GM18867 (cell line): ENCODE results near the gene PRKAR1B.

ENCODE experiments used
- ATAC-seq: cut with Tn5 transposase; IDR thresholded peaks from one replicate; pipeline ENCODE4 v1.9.1; 2021; ENCODE audit warnings: mild to moderate bottlenecking, moderate library complexity; ENCODE audit not compliant: unreplicated experiment

PRKAR1B gene

GRCh38 chr7:608361-608760 lies 118.7 kb downstream of the PRKAR1B start:
- no peak for ATAC-seq

- ATAC-seq = no peak
Measured at GRCh38 chr7:607938-608337, 119.1 kb downstream of the PRKAR1B start.

DNA sequence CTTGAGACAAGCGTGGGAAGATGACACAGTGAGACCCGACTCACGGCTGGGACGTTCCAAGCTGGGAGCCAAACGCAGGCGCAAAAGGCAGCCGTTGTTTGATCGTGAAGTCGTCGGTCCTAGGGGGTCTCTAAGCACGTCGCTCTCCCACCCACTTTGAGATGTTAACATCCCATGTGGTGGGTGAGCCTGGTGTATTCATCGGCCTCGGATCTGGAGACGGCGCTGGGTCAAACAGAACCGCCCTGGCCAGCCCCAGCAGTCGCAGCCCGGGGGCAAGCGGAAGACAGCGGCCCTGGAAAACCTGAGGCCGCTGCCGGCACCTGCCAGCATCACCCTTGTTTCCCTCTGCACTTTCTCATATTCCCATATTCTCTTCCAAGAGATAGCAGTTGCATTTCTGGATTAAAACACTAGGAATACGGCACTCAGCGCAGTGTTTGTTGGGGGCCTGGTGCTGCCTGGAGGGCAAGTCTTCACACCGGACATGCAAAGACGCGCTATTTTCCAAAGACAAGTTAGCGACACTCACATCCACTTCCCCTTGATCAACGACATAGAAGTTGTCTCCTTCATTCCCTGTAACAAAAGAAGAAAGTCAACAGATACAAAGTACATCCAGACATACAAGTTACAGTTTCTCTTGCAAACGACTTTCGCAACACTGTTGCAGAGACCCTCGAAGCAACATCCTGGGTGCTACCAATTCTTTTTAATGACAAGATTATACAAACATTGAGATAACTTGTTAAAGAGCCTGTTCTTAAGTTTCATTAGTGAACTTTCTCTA lies 121.2 kb downstream of the PRKAR1B start:
- ATAC-seq = no peak

GRCh38 chr7:604884-605531 lies 122.1 kb downstream of the PRKAR1B start:
- no peak for ATAC-seq

- ATAC-seq = peak; percentile 75
Measured at GRCh38 chr7:604001-604883, 122.8 kb downstream of the PRKAR1B start.

GRCh38 chr7:603152-603951 lies 123.7 kb downstream of the PRKAR1B start:
- ATAC-seq = no peak

DNA sequence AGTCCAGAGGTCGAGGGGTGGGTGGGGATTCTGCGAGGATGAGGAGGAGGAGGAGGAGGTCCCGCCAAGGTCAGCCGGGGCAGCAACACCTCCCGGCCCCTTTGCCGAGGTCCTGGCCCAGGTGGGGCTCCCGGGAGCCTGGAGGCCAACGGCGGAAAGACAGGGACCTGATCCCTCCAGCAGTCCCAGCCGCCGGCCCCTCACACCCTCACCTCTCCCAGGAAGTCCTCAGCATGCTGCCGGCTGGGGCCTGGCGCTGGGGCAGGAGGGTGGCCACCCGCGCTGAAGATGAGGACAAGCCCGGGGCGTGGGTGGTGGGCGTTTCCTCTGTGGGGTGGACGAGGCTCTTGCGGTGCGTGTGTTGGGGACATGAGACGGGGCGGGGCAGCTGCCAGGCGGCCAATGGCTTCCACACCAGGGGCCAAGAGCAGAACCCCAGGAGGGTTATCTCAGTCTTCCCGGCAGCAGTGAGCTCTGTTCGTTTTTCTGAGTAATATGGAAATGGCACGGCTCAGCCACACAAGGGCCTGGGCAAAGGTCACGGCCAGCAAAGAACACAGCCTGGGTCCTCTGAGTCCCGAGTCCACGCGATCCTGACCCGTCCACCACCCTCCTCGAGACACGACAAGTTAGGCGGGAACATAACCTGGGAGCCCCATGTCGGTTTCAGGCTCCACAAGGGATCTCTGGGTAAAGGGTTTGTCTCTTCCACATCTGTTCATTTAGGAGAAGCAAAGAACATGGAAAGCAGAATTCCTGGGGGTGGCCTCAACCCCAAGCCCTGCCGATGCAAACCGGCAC lies 124.5 kb downstream of the PRKAR1B start:
- ATAC-seq = peak; percentile 23

DNA sequence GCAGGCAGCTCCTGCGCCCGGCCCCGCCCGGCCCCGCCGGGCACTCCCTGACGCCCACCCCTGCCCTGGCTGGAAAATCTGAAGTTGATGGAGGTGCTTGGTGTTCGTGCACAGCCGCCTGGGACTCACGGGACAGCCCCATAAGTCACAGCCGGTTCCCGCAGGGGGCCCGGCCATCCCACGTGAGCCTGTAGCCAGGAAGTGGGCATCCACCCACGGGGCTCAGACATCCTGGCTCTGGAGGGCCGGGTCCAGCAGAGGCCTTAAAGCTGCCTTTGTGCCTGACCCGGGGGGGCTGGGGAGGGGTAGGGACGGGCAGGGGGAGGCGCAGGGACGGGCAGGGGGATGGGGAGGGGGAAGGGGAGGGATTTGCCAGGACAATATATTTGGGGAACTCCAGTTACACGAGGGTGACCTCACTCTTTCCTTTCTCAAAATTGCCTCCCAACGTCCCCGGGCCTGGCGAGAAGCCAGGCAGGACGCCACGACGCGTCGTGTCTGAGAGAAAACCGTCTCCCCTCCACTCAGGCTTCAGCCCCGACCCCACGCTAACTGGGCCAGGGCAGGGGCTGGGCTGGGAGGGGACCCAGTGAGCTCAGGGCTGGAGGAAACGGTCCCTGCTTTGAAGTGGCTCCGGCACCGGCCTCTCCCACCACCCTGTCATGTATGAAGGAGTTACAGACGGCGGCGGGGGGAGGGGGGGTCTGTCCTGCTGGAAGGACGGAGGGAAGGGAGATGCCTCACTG lies 125.3 kb downstream of the PRKAR1B start:
- peak; percentile 47 for ATAC-seq

DNA sequence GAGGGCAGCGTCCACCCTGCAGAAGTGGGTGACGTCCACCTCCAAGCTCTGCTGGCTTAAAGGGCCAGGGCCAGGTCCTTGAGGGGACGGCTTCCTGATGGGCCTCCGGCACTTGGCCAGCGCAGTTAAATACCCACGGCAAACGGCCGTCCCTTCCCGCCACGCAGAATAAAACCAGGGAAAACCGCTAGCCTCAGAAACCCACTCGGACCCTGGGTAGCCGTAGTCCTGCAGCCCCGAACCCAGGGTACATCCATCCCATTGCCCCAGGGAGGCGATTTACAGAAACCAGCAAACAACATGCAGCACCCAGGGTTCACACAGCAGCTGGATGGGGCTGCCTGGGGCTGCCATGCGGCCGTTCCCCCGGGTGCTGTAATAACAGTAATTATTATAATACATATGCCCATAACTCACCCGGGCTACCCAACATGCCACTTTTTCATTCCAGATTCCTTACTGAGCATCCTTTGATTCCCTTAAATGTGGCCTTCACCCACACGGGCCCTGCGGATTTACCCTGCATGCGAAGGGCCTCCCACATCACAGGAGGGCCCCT lies 126.0 kb downstream of the PRKAR1B start:
- ATAC-seq = no peak

DNA sequence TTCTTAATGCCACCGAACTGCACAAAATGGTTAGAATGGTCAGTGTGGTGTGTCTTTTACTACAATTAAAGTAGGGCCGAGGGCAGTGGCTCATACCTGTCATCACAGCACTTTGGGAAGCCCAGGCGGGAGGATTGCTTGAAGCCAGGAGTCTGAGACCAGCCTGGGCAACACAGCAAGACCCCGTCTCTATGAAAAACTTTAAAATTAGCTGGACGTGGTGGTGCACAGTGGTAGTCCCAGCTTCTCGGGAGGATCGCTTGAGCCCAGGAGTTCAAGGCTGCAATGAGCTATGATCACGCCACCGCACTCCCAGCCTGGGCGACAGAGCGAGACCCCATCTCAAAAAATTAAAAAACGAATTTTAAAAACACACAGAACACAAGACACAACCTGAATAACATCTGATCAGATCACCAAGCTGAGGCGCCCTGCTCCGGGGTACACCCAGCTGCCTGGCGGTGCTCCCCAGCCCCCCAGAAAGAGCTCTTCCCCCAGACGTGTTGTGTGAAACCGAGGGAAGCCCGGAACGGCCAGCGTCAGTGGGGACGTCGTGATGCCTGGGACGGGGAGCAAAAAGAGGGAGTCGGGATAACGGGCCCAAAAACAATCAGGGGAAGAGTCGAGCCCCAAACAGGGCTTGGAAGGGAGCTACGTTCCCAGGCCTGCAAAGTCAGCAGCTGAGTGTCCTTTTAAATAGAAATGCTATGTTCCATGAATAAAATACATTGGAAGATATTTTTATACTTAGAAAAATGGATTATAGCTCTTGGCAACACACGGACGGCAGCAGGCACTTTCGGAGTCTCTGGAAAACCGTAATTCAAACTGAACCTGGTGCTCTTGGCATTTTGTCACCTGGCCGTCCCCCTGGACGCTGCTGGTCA lies 126.7 kb downstream of the PRKAR1B start:
- no peak for ATAC-seq

- ATAC-seq = no peak
Measured at GRCh38 chr7:598899-599298, 128.2 kb downstream of the PRKAR1B start.

DNA sequence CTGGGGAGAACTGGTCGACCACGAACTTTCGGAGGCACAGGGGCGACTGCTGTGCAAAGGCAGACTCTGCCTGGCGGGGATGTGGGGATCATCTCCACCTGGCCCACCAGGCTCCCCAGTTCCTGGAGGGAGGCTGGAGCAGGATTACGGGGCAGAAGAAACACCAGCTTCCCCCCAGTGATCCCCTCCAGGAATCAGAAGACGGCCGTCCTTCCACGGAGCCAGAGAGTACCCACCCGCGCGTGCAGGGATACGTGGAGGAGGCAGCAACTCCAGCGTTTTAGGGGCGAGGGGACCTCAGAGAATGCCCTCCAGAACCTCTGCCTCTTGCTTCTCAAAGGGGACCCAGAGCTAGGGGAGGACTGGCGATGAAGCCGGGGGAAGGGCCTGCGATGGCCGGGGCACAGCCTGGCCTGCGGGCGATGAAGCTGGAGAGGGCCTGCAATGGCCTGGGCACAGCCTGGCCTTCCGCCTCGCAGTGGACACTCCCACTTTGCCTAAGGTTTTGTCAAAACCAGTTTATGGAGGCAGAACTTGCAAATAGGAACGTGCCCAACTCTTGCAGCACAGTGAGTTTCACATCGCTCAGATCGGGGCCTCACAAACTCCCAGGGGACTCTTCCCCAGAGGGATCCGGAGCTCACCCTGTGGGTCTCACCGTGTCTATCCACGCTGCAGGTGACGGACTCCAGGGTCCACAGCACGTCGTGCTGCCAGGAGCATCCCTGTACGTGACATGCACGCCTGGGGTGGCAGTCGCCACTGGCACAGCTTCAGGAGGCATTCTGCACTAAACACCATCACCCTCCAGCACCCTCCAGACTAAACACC lies 129.5 kb downstream of the PRKAR1B start:
- no peak for ATAC-seq

DNA sequence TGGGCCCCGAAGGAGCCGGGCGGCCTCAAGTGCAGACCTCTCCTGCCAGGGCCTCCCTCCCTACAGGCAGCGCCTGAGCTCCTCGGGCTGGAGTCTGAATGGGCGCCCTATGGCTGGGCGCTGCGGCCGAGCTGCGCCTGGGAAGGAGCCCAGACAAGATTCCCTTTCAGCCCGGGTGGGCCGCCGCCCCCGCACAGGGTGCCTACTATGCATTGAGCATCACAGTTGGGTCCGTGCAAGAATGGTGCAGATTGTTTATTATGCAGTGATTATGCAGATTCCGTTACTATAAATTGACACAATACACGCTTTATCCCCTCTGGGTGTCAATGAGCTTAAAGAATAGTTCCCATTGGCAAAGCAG lies 130.3 kb downstream of the PRKAR1B start:
- ATAC-seq = no peak

DNA sequence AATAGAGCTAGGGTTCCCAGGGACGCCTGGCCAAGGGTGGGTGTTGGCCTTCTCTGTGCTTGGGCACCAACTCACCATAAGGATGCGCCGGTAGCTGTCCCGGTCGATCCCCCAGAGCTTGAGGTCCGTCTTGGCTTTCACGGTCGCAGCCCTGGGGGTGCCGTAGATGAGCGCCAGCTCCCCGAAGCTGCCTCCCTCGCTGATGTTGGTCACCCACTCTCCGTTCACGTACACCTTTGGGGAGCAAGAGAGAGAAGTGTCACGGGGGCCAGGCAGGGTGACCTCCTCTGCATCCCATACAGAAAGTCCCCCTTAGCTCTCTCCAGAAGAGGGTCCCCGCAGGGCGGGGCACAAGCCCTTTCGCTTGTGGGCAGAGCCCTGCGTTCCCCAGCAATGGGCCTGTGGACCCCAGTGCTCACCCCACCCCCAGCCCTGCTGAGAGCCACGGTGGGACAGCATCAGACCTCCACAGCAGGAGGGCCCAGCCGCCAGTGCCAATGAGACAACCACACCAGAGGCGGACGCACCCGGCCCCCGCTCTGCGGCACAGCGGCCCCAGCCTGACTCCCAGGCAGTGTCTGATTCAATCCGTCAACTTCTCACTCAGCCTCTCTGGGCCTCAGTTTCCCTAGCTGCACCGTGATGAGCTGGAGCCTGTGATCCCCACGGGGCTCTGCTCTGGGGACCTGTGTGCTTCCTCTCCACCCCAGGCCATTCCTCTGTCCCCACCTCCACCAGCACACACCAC lies 130.8 kb downstream of the PRKAR1B start:
- no peak for ATAC-seq

GRCh38 chr7:595621-596010 lies 131.5 kb downstream of the PRKAR1B start:
- no peak for ATAC-seq

- ATAC-seq = no peak
Measured at GRCh38 chr7:594920-595620, 132.0 kb downstream of the PRKAR1B start.
